PFSK-1 (cell line): Measurements from ENCODE around the gene PRKN.

ENCODE experiments used
- POLR2AphosphoS5 ChIP-seq: IDR thresholded peaks from 2 replicates; pipeline ENCODE4 v1.6.1; 2012; ENCODE audit warnings: low read depth, mild to moderate bottlenecking, control low read depth, low read length, moderate library complexity
- TAF1 ChIP-seq: IDR thresholded peaks from 2 replicates; pipeline ENCODE4 v1.6.1; 2012; ENCODE audit warnings: low read length, control low read depth, borderline replicate concordance; ENCODE audit not compliant: insufficient read depth
- TF ChIP-seq, protein P1 (sequence below), 2 experiments: IDR thresholded peaks; 2 replicates each; pipeline versions ENCODE4 v1.6.1 to v1.8.0; 2011 to 2012; ENCODE audit warnings: low read depth in 2 of 2, low read length in 2 of 2, control low read depth in 1 of 2, inconsistent platforms in 1 of 2, mild to moderate bottlenecking in 1 of 2, moderate library complexity in 1 of 2; ENCODE audit not compliant: insufficient read depth in 1 of 2

DNA sequence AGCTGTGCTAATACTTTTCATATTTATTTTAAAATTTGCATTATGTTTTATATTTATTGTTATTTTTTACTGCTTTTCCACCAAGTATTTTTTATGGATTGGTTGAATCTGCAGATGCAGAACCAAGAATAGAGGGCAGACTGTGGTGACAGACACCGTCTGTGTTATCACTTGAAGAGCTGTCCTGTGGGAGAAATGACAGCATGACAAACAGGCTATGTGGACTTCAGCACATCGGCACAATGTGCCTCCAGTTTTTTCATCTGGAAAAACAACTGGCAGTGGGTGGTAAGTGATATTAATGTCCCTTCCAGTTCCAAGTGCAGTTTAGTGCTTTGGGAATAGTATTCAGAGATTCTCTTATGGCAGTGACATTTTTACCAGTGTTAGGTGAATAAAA lies 492.9 kb downstream of the PRKN start:
- TF ChIP-seq POLR2AphosphoS5: no peak
- TF ChIP-seq, protein P1, sequence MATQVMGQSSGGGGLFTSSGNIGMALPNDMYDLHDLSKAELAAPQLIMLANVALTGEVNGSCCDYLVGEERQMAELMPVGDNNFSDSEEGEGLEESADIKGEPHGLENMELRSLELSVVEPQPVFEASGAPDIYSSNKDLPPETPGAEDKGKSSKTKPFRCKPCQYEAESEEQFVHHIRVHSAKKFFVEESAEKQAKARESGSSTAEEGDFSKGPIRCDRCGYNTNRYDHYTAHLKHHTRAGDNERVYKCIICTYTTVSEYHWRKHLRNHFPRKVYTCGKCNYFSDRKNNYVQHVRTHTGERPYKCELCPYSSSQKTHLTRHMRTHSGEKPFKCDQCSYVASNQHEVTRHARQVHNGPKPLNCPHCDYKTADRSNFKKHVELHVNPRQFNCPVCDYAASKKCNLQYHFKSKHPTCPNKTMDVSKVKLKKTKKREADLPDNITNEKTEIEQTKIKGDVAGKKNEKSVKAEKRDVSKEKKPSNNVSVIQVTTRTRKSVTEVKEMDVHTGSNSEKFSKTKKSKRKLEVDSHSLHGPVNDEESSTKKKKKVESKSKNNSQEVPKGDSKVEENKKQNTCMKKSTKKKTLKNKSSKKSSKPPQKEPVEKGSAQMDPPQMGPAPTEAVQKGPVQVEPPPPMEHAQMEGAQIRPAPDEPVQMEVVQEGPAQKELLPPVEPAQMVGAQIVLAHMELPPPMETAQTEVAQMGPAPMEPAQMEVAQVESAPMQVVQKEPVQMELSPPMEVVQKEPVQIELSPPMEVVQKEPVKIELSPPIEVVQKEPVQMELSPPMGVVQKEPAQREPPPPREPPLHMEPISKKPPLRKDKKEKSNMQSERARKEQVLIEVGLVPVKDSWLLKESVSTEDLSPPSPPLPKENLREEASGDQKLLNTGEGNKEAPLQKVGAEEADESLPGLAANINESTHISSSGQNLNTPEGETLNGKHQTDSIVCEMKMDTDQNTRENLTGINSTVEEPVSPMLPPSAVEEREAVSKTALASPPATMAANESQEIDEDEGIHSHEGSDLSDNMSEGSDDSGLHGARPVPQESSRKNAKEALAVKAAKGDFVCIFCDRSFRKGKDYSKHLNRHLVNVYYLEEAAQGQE (IDR thresholded peaks at IDR 0.05; ENCODE audit: insufficient read depth in 1 of 2, low read depth in 2 of 2, low read length in 2 of 2): no peak
- no peak for TF ChIP-seq TAF1
